Fibroblast of the aortic adventitia (primary cell): ENCODE results near the gene RARS1. TPM values are rescaled to one million over a fixed set of nuclear protein-coding genes. Genes with fewer than 3 reads are reported as not detected.
"Not testable (repeated sequence)": the region's sequence is repeated elsewhere in the genome, so short reads cannot be mapped to it uniquely, and the experiment has no call there.

Experiments
- DNase-seq: peaks from one replicate; pipeline ENCODE4 v3.0.0-alpha.2; 2010; ENCODE audit warnings: low read depth
- H3K4me3 ChIP-seq: 2 replicates; pipeline ENCODE4 v1.5.1; 2011; ENCODE audit warnings: low read depth, mild to moderate bottlenecking, control low read depth, low read length, moderate library complexity
- CTCF ChIP-seq: IDR thresholded peaks from 2 replicates; pipeline ENCODE4 v1.5.1; 2011; ENCODE audit warnings: mild to moderate bottlenecking, low read length, control low read depth, inconsistent platforms; ENCODE audit not compliant: insufficient read depth
- total RNA-seq: library from RNA; depleted of rRNA; stranded (reverse); fragments of >200 nt; gene quantifications from 2 replicates; pipeline ENCODE4 v1.2.3, GENCODE V29; 2012; ENCODE audit warnings: low replicate concordance

The RARS1 gene
- total RNA-seq, 1 donor = 165 TPM

- no peak overlapping the region for H3K4me3 ChIP-seq
- no peak for DNase-seq
- TF ChIP-seq CTCF = no peak
These were observed 44.4 kb downstream of the RARS1 start for GRCh38 chr5:168530621-168531150.

- TF ChIP-seq CTCF = no peak
- DNase-seq = no peak
- no peak overlapping the region for H3K4me3 ChIP-seq
These were observed 44.9 kb downstream of the RARS1 start for GRCh38 chr5:168531191-168531590.

- DNase-seq = no peak
- TF ChIP-seq CTCF = no peak
- no peak overlapping the region for H3K4me3 ChIP-seq
These were observed 46.0 kb downstream of the RARS1 start for GRCh38 chr5:168531987-168532864.

- H3K4me3 ChIP-seq, DNase-seq: not testable (repeated sequence)
These were observed 48.1 kb downstream of the RARS1 start for GRCh38 chr5:168534351-168534750.

GRCh38 chr5:168537176-168537575 lies 50.9 kb downstream of the RARS1 start:
- no peak for DNase-seq
- H3K4me3 ChIP-seq = no peak overlapping the region
- no peak for TF ChIP-seq CTCF

- no peak for DNase-seq
- no peak for TF ChIP-seq CTCF
- H3K4me3 ChIP-seq = no peak overlapping the region
These were observed 63.3 kb downstream of the RARS1 start for GRCh38 chr5:168549554-168549953.

- H3K4me3 ChIP-seq = no peak overlapping the region
- DNase-seq = peak; percentile 7
- no peak for TF ChIP-seq CTCF
These were observed 64.4 kb downstream of the RARS1 start for GRCh38 chr5:168550656-168551055.
